GM21528 (cell line): ENCODE results near the gene NUDT3.

Source experiments
- ATAC-seq: cut with Tn5 transposase; IDR thresholded peaks from one replicate; pipeline ENCODE4 v1.9.1; 2021; ENCODE audit warnings: mild to moderate bottlenecking, moderate library complexity; ENCODE audit not compliant: unreplicated experiment, low FRiP score

The NUDT3 gene

GRCh38 chr6:34231566-34232336, 160.7 kb downstream of the NUDT3 start:
- ATAC-seq: no peak

- ATAC-seq: no peak
These were observed 161.7 kb downstream of the NUDT3 start for GRCh38 chr6:34230653-34231371.

GRCh38 chr6:34229877-34230276, 162.6 kb downstream of the NUDT3 start:
- ATAC-seq: no peak
